ENCODE data around the gene SOWAHD. TPM values are rescaled to one million over a fixed set of nuclear protein-coding genes. Genes with fewer than 3 reads are reported as not detected.

Gene SOWAHD
- total RNA-seq, 1 donor from 2014 or later, result under 0.01 TPM

DNA sequence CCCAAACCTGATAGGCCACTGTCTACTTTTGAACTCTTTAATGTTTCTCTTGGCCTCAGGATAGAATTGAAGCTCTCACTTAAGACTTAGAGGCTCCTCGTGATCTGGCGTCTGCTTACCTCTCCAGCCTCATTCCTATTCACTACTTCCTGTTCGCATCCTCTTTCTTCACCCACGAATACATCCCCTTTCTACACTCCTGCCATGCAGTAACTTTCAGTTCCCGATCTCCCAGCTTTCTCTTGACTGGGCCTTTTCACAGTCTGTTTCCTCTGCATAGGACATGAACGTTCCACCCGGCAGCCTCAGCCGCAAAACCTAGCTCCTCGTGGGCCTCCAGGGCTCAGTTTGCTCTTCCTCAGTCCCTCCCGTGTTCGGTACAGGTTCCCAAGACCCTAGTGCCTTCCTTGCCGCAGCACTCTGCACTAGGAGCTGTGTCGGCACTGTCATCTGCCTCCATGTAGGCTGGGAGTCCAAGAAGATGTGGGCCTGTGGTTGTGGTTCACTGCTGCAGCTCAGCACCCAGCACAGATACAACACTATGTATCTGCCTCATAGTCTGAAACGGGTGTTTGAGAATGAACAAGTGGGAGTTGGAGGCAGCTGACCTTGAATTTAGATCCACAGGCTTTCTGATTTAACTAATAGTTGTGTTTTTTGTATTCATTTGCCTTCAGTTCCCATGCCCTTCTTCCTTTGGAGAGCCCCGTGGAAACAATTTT lies 17.3 kb downstream of the SOWAHD start:
- H3K4me3 ChIP-seq (ENCODE audit: low read depth, low read length), result no peak overlapping the region
- FAIRE-seq (no peak), DNase-seq (ENCODE audit: low read depth) (no peak)
- TF ChIP-seq, protein P1, sequence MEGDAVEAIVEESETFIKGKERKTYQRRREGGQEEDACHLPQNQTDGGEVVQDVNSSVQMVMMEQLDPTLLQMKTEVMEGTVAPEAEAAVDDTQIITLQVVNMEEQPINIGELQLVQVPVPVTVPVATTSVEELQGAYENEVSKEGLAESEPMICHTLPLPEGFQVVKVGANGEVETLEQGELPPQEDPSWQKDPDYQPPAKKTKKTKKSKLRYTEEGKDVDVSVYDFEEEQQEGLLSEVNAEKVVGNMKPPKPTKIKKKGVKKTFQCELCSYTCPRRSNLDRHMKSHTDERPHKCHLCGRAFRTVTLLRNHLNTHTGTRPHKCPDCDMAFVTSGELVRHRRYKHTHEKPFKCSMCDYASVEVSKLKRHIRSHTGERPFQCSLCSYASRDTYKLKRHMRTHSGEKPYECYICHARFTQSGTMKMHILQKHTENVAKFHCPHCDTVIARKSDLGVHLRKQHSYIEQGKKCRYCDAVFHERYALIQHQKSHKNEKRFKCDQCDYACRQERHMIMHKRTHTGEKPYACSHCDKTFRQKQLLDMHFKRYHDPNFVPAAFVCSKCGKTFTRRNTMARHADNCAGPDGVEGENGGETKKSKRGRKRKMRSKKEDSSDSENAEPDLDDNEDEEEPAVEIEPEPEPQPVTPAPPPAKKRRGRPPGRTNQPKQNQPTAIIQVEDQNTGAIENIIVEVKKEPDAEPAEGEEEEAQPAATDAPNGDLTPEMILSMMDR (IDR thresholded peaks at IDR 0.05; ENCODE audit: insufficient read depth, low read length, severe bottlenecking), result no peak
- no peaks in the 10 kb centered on the region for H3K27me3 ChIP-seq (ENCODE audit: control insufficient read depth, insufficient read depth, low read length)
- no peaks in the 10 kb centered on the region for H3K36me3 ChIP-seq (ENCODE audit: control insufficient read depth, insufficient read depth, low read length)

DNA sequence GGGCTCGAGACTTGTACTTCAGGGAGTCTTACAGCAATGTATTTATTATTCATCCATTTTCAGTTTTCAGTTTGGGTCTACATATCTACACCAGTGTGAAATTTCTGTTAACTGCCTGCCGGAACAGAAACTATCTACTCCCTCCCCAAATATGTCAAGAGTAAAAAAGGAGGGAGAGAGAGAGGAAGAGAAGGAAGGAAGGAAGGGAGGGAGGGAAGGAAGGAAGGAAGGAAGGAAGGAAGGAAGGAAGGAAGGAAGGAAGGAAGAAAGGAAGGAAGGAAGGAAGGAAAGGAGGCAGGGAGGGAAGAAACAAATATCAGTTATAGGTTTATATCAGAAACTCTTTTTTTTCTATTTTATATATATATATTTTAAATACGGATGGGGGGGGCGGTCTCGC lies 20.4 kb downstream of the SOWAHD start:
- no peak for FAIRE-seq
- TF ChIP-seq, protein P1 (IDR thresholded peaks at IDR 0.05; ENCODE audit: insufficient read depth, low read length, severe bottlenecking), result no peak
- DNase-seq (ENCODE audit: low read depth), result no peak
- Histone ChIP-seq H3K4me3 (ENCODE audit: low read depth, low read length) (no peak overlapping the region), H3K27me3 (ENCODE audit: control insufficient read depth, insufficient read depth, low read length) (no peaks in the 10 kb centered on the region), H3K36me3 (ENCODE audit: control insufficient read depth, insufficient read depth, low read length) (no peaks in the 10 kb centered on the region)

DNA sequence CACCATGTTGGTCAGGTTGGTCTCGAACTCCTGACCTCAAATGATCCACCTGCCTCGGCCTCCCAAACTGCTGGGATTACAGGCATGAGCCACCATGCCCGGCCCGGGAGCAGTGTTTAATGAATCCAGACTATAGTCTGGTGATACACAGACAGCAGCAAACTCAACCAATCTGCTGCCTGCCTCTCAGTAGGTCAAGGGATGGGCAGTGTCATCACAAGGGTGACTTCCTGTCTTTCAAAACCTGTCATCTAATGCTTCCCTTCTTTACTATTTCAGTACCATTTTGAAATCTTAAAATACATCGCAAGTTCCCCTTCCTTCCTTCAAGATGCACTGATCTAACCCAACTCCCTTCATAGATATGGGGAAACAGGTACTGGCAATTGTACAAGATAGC lies 24.6 kb downstream of the SOWAHD start:
- TF ChIP-seq, protein P1 (IDR thresholded peaks at IDR 0.05; ENCODE audit: insufficient read depth, low read length, severe bottlenecking), result no peak
- Histone ChIP-seq H3K4me3 (ENCODE audit: low read depth, low read length) (no peak overlapping the region), H3K36me3 (ENCODE audit: control insufficient read depth, insufficient read depth, low read length) (no peaks in the 10 kb centered on the region), H3K27me3 (ENCODE audit: control insufficient read depth, insufficient read depth, low read length) (no peaks in the 10 kb centered on the region)
- DNase-seq (ENCODE audit: low read depth) (no peak), FAIRE-seq (no peak)

DNA sequence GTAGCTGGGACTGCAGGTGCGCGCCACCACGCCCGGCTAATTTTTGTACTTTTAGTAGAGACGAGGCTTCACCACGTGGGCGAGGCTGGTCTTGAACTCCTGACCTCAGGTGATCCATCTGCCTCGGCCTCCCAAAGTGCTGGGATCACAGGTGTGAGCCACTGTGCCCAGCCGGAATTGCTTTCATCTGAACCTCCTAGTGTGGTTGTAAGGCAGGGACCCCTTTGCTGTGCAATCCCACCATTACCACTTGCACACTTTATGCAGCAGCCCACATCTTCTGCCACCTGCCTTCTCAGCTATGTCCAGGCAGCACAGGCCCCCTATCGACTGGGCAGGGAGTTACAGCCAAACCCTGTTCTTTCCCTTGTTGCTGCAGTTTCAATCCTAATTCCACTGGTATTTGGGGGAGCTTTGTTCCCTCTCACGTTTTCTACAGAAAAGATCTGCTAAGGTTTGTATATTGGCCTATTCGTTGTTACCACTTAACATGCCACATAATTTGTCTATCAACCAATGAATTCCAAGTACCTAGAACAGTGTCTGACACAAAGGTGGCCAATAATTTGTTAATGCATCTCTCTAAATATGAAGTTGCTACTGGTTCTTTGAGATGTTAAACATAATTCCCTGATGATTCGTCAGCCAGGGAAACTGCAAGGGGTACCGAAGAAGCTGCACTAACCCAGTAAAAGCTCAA lies 26.5 kb downstream of the SOWAHD start:
- FAIRE-seq (no peak), DNase-seq (ENCODE audit: low read depth) (no peak)
- no peaks in the 10 kb centered on the region for H3K27me3 ChIP-seq (ENCODE audit: control insufficient read depth, insufficient read depth, low read length)
- H3K36me3 ChIP-seq (ENCODE audit: control insufficient read depth, insufficient read depth, low read length), result peaks cover 4% of the 10 kb centered on the region
- no peak overlapping the region for H3K4me3 ChIP-seq (ENCODE audit: low read depth, low read length)
- TF ChIP-seq, protein P1 (IDR thresholded peaks at IDR 0.05; ENCODE audit: insufficient read depth, low read length, severe bottlenecking), result peak; percentile 51

DNA sequence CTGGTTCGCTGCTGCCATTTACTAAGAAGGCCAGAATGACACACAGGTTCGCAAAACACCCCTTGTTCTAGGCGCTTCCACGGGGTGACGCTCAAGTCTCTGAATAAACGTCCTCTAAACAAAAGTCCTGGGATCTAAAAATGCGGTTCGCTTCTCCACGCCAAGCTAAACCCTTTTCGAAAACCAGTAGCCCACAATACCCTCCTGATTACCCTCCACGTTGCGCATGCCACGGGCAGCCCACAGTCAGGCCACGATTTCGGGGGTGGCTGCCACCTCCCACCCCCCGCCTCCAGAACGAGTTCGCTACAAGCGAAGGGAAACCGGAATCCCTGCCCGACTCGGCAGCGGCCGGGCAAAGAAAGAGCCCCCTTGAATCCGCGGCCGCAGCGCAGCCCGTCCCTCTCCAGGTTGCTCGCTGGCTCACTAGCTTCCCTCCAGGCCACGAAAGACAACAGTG lies 32.6 kb downstream of the SOWAHD start:
- Histone ChIP-seq H3K27me3 (ENCODE audit: control insufficient read depth, insufficient read depth, low read length) (no peaks in the 10 kb centered on the region), H3K36me3 (ENCODE audit: control insufficient read depth, insufficient read depth, low read length) (peaks cover 4% of the 10 kb centered on the region), H3K4me3 (ENCODE audit: low read depth, low read length) (peak overlapping the region; percentile 74)
- peak; percentile 28 for DNase-seq (ENCODE audit: low read depth)
- FAIRE-seq, result no peak
- TF ChIP-seq, protein P1 (IDR thresholded peaks at IDR 0.05; ENCODE audit: insufficient read depth, low read length, severe bottlenecking), result peak; percentile 10

Measured in bronchial epithelial cell (primary cell).